DOHH2 (cell line): ENCODE measurements around the gene MIEF1.

Experiments used
- H3F3A ChIP-seq: fragments of 200-600 bp; sonication (generic), shearing (Covaris generic); 2 replicates; pipeline ENCODE4 v1.6.0; 2016; ENCODE audit warnings: antibody characterized with exemption, mild to moderate bottlenecking; ENCODE audit not compliant: control insufficient read depth, insufficient read depth
- H3K27ac ChIP-seq: fragments of 200-600 bp; sonication (generic); 2 replicates; pipeline ENCODE4 v1.5.1; 2014; ENCODE audit warnings: low read depth, mild to moderate bottlenecking, low read length, moderate library complexity
- H3K27me3 ChIP-seq: fragments of 200-600 bp; sonication (generic); 2 replicates; pipeline ENCODE4 v1.6.1; 2014; ENCODE audit warnings: mild to moderate bottlenecking, low read length, mixed read lengths; ENCODE audit not compliant: control insufficient read depth
- H3K36me3 ChIP-seq: fragments of 200-600 bp; sonication (generic); 2 replicates; pipeline ENCODE4 v1.6.1; 2014; ENCODE audit warnings: mild to moderate bottlenecking, low read length, moderate library complexity, mixed read lengths; ENCODE audit not compliant: control insufficient read depth
- H3K4me1 ChIP-seq: fragments of 200-600 bp; sonication (generic); 2 replicates; pipeline ENCODE4 v1.6.1; 2014; ENCODE audit warnings: mild to moderate bottlenecking, low read length, mixed read lengths; ENCODE audit not compliant: control insufficient read depth
- H3K4me2 ChIP-seq: fragments of 200-600 bp; sonication (generic); 2 replicates; pipeline ENCODE4 v1.6.0; 2014; ENCODE audit warnings: mild to moderate bottlenecking, low read length, moderate library complexity
- H3K4me3 ChIP-seq: fragments of 200-600 bp; sonication (generic); 2 replicates; pipeline ENCODE4 v1.5.1; 2014; ENCODE audit warnings: mild to moderate bottlenecking, low read length, mixed read lengths
- H3K79me2 ChIP-seq: fragments of 200-600 bp; sonication (generic); 2 replicates; pipeline ENCODE4 v1.6.1; 2014; ENCODE audit warnings: mild to moderate bottlenecking, low read length, mixed read lengths; ENCODE audit not compliant: control insufficient read depth
- H3K9me2 ChIP-seq: fragments of 200-600 bp; sonication (generic); replicated peaks from 2 replicates; pipeline ENCODE4 v1.6.1; 2014; ENCODE audit warnings: mild to moderate bottlenecking, low read length, mixed read lengths; ENCODE audit not compliant: control insufficient read depth
- H3K9me3 ChIP-seq: fragments of 200-600 bp; sonication (generic); 2 replicates; pipeline ENCODE4 v1.6.1; 2014; ENCODE audit warnings: antibody characterized with exemption, low read length, mixed read lengths; ENCODE audit not compliant: control insufficient read depth, insufficient read depth
- H4K20me1 ChIP-seq: fragments of 200-600 bp; sonication (generic); 2 replicates; pipeline ENCODE4 v1.6.0; 2014; ENCODE audit warnings: low read depth, mild to moderate bottlenecking, antibody characterized with exemption, low read length, moderate library complexity; ENCODE audit not compliant: control insufficient read depth, insufficient read depth
- EZH2phosphoT487 ChIP-seq: fragments of 200-600 bp; sonication (generic); IDR thresholded peaks from 2 replicates; pipeline ENCODE4 v1.6.1; 2017; ENCODE audit warnings: borderline replicate concordance, mild to moderate bottlenecking, antibody characterized with exemption, low read length, moderate library complexity, mixed read lengths
- TF ChIP-seq, protein P1 (sequence below): fragments of 200-600 bp; sonication (generic); IDR thresholded peaks from one replicate; pipeline ENCODE4 v1.5.1; 2014; ENCODE audit warnings: antibody characterized with exemption, mild to moderate bottlenecking, low read depth, low read length; ENCODE audit not compliant: poor library complexity, severe bottlenecking

Gene MIEF1

DNA sequence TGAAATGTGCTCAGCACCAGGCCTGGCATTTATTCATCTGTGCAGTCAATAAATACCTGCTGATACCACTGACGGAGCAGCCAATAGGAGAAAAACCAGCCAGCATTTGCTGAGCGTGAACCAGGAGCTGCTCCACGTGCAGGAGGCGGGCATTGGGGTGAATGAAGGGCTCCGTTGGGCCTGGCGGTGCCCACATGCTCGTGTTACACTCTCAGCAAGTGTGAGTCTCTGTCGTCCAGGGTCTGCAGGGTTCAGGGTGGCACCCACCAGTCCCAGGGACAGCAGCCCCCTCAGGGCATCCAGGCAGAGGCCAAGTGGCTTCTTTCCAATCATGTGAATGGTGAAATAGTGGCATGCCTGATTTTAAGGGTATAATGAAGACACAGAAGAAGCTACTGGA lies 34.6 kb downstream of the MIEF1 start:
- no peak for TF ChIP-seq EZH2phosphoT487
- TF ChIP-seq, protein P1, sequence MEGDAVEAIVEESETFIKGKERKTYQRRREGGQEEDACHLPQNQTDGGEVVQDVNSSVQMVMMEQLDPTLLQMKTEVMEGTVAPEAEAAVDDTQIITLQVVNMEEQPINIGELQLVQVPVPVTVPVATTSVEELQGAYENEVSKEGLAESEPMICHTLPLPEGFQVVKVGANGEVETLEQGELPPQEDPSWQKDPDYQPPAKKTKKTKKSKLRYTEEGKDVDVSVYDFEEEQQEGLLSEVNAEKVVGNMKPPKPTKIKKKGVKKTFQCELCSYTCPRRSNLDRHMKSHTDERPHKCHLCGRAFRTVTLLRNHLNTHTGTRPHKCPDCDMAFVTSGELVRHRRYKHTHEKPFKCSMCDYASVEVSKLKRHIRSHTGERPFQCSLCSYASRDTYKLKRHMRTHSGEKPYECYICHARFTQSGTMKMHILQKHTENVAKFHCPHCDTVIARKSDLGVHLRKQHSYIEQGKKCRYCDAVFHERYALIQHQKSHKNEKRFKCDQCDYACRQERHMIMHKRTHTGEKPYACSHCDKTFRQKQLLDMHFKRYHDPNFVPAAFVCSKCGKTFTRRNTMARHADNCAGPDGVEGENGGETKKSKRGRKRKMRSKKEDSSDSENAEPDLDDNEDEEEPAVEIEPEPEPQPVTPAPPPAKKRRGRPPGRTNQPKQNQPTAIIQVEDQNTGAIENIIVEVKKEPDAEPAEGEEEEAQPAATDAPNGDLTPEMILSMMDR: no peak
- Histone ChIP-seq H3K36me3 (peaks cover 7% of the 10 kb centered on the region), H3K4me3 (no peak overlapping the region), H3K27ac (no peak overlapping the region), H3F3A (no peaks in the 10 kb centered on the region), H3K27me3 (no peaks in the 10 kb centered on the region), H4K20me1 (no peaks in the 10 kb centered on the region), H3K9me3 (no peaks in the 10 kb centered on the region), H3K9me2 (no peaks in the 10 kb centered on the region), H3K4me2 (no peak overlapping the region), H3K79me2 (peaks cover 8% of the 10 kb centered on the region), H3K4me1 (peaks cover 19% of the 10 kb centered on the region)

DNA sequence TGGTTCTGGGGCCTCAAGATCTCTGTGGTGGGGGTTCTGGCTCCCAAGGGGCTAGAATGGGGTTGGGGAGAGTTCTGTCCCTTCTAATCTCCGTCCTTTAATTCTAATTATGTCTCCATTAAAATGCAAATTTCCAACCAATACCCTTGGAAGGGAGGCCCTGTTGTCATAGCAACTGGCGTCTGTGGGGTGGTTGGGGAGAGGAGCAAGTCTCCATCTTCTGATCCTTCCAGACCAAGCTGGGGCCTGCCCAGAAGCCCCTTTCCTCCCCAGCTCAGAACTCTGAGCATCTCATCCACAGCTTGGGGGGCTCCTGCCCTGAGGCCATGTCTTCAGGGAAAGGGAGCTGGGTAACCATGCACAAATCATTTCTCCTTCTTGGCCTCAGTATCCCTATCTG lies 35.9 kb downstream of the MIEF1 start:
- Histone ChIP-seq H4K20me1 (no peaks in the 10 kb centered on the region), H3K27me3 (no peaks in the 10 kb centered on the region), H3K9me3 (no peaks in the 10 kb centered on the region), H3K4me1 (peaks cover 17% of the 10 kb centered on the region), H3F3A (no peaks in the 10 kb centered on the region), H3K4me3 (no peak overlapping the region), H3K9me2 (no peaks in the 10 kb centered on the region), H3K4me2 (no peak overlapping the region), H3K27ac (no peak overlapping the region), H3K36me3 (no peaks in the 10 kb centered on the region), H3K79me2 (no peaks in the 10 kb centered on the region)
- TF ChIP-seq EZH2phosphoT487: no peak
- TF ChIP-seq, protein P1: no peak

DNA sequence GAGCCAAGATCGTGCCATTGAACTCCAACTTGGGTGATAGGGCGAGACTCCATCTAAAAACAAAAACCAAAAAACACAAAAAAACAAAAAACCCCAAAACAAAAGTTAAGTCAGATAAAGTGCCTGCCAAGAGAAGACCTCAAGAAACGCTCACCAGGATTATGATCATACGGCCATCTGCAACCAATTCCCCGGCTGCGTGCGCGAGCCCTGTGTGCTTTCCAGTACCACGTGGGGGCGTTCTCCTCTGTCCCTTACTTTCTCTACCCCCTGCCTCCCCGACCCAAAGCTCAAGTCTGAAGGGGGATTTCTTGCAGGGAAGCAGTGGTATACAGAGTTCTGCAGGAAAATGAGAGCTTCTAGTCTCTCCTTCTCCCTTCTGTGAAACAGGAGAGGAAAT lies 41.0 kb downstream of the MIEF1 start:
- Histone ChIP-seq H3F3A (no peaks in the 10 kb centered on the region), H3K9me2 (no peaks in the 10 kb centered on the region), H3K79me2 (no peaks in the 10 kb centered on the region), H3K4me1 (peaks cover 4% of the 10 kb centered on the region; the same call in 1 of the 2 replicates), H3K36me3 (no peaks in the 10 kb centered on the region), H3K27ac (no peak overlapping the region), H3K27me3 (peaks cover 5% of the 10 kb centered on the region; the same call in 1 of the 2 replicates), H3K9me3 (no peaks in the 10 kb centered on the region), H4K20me1 (no peaks in the 10 kb centered on the region), H3K4me2 (no peak overlapping the region), H3K4me3 (no peak overlapping the region)
- no peak for TF ChIP-seq EZH2phosphoT487
- TF ChIP-seq, protein P1: peak; percentile 72
